Right lobe of liver (tissue), 6 donors: ENCODE results near the gene TTLL6. TPM values are rescaled to one million over a fixed set of nuclear protein-coding genes. Genes with fewer than 3 reads are reported as not detected.

ENCODE experiments used
- ATAC-seq, 4 donors: fragments of 200-7000 bp; cut with Tn5 transposase; one replicate each; pipeline ENCODE4 v1.9.1; 2020; ENCODE audit warnings: mild to moderate bottlenecking in 4 of 4, moderate library complexity in 4 of 4
- DNase-seq, 3 donors: peaks; one replicate each; pipeline ENCODE4 v3.0.0-alpha.2; 2020
- H3K27ac ChIP-seq, 3 donors: fragments of 200-600 bp; one replicate each; pipeline ENCODE4 v1.8.0; 2022
- H3K27me3 ChIP-seq, 2 donors: fragments of 200-600 bp; one replicate each; pipeline ENCODE4 v1.8.0; 2022
- H3K36me3 ChIP-seq, 4 donors: fragments of 200-600 bp; sonication (generic) in 1 of 4; one replicate each; pipeline versions ENCODE4 v1.5.1 to v1.8.0; 2017 to 2022; ENCODE audit warnings: control low read depth in 1 of 4
- H3K4me1 ChIP-seq, 4 donors: fragments of 200-600 bp; sonication (generic) in 1 of 4; one replicate each; pipeline versions ENCODE4 v1.5.1 to v1.8.0; 2017 to 2022; ENCODE audit warnings: control low read depth in 1 of 4
- H3K4me3 ChIP-seq, 3 donors: fragments of 200-600 bp; one replicate each; pipeline ENCODE4 v1.8.0; 2022
- H3K9me3 ChIP-seq, 4 donors: fragments of 200-600 bp; sonication (generic) in 1 of 4; one replicate each; pipeline versions ENCODE4 v1.5.1 to v1.8.0; 2017 to 2022; ENCODE audit warnings: control low read depth in 1 of 4
- POLR2A ChIP-seq: fragments of 450-650 bp; IDR thresholded peaks from one replicate; pipeline ENCODE4 v1.6.1; 2017; ENCODE audit warnings: antibody characterized with exemption, mild to moderate bottlenecking
- WGBS: methylation state at CpG from one replicate; pipeline ENCODE4 v1.1.6; 2018; ENCODE audit warnings: low coverage, low lambda C conversion rate; ENCODE audit not compliant: insufficient coverage; ENCODE audit errors: missing lambda C conversion rate; 5-methylcytosine and 5-hydroxymethylcytosine counted together
- intact Hi-C, 2 donors: fragments of 100-400 bp; cut with DNase I; formaldehyde crosslinking; loops; one replicate each; pipeline versions ENCODE4 v1.11.2 to v1.14.1; 2022
- total RNA-seq, 6 experiments: library from RNA; depleted of rRNA in 2 of 6; stranded (reverse); fragments of >200 nt in 2 of 6; fragmentation: NEBNext Ultra II Directional in 3 of 6; extraction: Animal tissue kit (Norgen Biotek cat#: 25700) in 3 of 6; gene quantifications; one replicate each; pipeline versions ENCODE4 v1.1.0 to v1.2.4, GENCODE V29; 2016 to 2023
- TF ChIP-seq, protein P1 (sequence below), 4 donors: fragments of 200-600 bp in 3 of 4; fragments of 450-650 bp in 1 of 4; IDR thresholded peaks; one replicate each; pipeline versions ENCODE4 v1.5.1 to v1.8.0; 2016 to 2022; ENCODE audit warnings: antibody characterized with exemption in 4 of 4, mild to moderate bottlenecking in 2 of 4
- donor health status: DM: no; HTN: yes; CAD: no.
- donor health status: DM: no; HTN: no; CAD: no.
- donor health status: DM: no; HTN: no; CAD: no.
- donor health status: DM: no; HTN: yes; CAD: no.
- donor health status: DM: no; HTN: yes; CAD: no.

The TTLL6 gene
- total RNA-seq, 6 experiments from 2014 or later = 0.12 TPM; not detected in 5

DNA sequence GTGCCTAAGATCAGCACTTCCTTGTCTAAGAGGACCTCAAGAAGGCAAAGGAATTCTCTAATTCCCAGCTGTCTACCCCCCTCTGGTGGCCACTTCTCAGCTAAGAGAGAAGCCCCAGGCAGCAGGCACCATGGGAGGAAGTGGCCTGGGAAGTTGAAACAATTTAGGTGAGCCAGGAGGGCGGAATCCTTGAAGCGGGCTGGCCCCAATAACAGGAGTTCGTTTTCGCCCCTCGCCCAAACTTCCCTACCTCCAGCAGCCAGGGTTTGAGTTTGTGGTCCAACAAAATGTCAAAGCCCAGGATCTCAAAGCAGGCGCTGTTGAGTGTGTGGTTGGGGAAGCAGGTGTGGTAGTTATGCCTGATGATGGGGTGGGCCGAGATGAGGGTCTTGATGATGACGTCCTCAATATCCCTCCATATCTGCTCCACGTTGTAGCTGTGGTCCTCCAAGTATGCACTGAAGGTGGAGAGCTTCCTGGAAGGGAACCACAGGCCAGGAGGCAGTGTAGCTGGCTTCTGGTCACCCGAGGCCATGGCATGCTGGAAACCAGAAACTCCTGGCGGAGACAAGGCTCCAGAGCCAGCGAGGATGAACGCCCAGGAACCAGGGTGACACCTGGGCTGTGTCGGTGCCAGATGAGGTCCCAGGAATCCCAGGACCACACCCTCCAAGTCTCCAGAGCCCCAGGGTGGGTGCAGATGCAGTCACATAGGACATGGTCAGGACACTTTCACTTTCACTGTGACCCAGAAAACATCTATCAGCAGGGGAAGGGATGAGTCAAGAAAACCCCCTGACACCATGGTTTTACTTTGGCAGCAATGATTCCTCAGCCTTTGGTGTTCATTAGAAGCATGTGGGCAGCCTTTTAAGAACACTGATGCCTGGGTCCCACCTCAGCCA lies 25.6 kb downstream of the TTLL6 start:
- Histone ChIP-seq H3K27ac (no peak overlapping the region), H3K9me3 (no peaks in the 10 kb centered on the region), H3K4me3 (no peak overlapping the region), H3K27me3 (no peaks in the 10 kb centered on the region), H3K4me1 (peaks cover 0 to 18% (median 9%) of the 10 kb centered on the region in 4 donors), H3K36me3 (no peaks in the 10 kb centered on the region)
- ATAC-seq (peak; percentile 50 to 68 (median 63)), DNase-seq (peak; percentile 53 to 67 (median 58))
- intact Hi-C loops = no loop called here
- TF ChIP-seq, protein P1, sequence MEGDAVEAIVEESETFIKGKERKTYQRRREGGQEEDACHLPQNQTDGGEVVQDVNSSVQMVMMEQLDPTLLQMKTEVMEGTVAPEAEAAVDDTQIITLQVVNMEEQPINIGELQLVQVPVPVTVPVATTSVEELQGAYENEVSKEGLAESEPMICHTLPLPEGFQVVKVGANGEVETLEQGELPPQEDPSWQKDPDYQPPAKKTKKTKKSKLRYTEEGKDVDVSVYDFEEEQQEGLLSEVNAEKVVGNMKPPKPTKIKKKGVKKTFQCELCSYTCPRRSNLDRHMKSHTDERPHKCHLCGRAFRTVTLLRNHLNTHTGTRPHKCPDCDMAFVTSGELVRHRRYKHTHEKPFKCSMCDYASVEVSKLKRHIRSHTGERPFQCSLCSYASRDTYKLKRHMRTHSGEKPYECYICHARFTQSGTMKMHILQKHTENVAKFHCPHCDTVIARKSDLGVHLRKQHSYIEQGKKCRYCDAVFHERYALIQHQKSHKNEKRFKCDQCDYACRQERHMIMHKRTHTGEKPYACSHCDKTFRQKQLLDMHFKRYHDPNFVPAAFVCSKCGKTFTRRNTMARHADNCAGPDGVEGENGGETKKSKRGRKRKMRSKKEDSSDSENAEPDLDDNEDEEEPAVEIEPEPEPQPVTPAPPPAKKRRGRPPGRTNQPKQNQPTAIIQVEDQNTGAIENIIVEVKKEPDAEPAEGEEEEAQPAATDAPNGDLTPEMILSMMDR (IDR thresholded peaks at IDR 0.05) = peak; percentile 63 to 76 (median 68)
- no peak for TF ChIP-seq POLR2A
- 55% methylated on average over 4 of the region's 14 CpGs for WGBS

DNA sequence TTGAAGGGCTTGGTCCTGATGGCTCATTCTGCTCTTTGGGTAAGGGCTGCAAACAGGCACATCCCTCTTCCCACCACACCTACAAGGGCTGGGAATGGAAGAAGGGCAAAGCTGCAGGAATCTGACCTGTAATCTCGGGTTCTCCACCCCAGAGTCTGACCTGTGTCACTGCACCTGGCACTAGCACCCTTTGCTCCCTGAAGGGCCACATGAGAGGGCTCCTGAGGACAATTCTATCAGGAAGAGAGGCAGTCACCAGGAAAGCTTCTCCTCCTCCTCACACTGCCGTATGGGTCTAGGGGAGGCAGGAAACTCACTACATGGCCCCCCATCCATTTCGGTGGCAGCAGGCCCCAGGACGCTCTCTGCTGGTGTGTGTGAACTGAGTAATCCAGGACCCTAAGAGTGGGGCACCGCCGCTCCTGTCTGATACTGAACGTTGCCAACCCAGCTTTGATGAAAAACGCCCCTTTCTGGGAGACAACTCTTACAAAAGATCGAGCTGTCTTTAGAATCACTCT lies 26.4 kb downstream of the TTLL6 start:
- TF ChIP-seq POLR2A = no peak
- TF ChIP-seq, protein P1 (IDR thresholded peaks at IDR 0.05) = no peak
- 16% methylated on average over 3 of the region's 9 CpGs for WGBS
- H3K36me3 ChIP-seq = no peaks in the 10 kb centered on the region
- peaks cover 0 to 12% (median 6%) of the 10 kb centered on the region in 4 donors for H3K4me1 ChIP-seq
- H3K27me3 ChIP-seq = no peaks in the 10 kb centered on the region
- intact Hi-C loops = no loop called here
- H3K27ac ChIP-seq = no peak overlapping the region
- H3K4me3 ChIP-seq = no peak overlapping the region
- DNase-seq (no peak), ATAC-seq (peak in 2 of 4 donors; percentile 6)
- H3K9me3 ChIP-seq = no peaks in the 10 kb centered on the region

DNA sequence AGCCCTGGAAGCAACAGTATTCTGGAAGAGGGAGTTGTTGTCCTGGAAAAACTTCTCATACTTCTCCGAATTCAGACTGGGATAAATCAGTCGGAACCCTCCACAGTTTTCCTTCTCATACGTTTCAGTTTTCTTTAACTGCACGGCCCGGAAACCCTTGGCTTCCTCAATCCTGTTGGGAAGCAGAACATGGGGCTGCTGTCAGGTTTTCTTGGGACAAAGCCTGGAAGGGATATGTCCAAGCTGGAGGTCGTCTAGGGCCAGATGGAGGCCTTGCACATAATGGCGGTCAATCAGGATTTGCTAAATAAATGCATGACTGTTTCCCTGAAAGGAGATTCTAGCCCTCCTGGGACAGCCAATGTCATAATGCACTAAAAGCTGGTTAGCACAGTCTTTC lies 29.2 kb downstream of the TTLL6 start:
- Histone ChIP-seq H3K36me3 (no peaks in the 10 kb centered on the region), H3K27me3 (no peaks in the 10 kb centered on the region), H3K4me1 (no peaks in the 10 kb centered on the region), H3K9me3 (no peaks in the 10 kb centered on the region), H3K4me3 (no peak overlapping the region), H3K27ac (no peak overlapping the region)
- intact Hi-C loops = loop anchor here (10.0 kb wide), 3 partner anchors 53 to 113 kb away; partner anchors contain the start of genes HOXB13 (in 1 of the 2), PRAC1 (in 1 of the 2) and PRAC2 (in 1 of the 2)
- TF ChIP-seq, protein P1 (IDR thresholded peaks at IDR 0.05) = no peak
- no peak for TF ChIP-seq POLR2A
- ATAC-seq (no peak), DNase-seq (no peak)
- WGBS = 65% methylated on average over 6 of the region's 7 CpGs

DNA sequence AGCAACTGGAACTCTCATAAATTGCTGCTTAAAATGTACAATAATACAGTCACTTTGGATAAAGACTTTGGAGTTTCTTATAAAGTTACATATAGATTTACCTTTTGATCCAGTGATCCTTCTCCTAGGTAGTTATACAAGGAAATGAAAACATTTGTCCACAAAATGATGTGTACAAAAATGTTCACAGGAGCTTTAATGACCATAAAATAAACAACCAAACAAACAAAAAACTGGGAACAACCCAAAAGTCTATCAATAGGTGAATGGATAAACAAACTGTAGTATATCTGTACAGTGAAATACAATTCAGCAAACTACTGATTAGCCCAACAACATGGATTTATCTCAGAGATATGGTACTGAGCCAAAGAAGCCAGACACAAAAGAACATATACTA lies 37.6 kb downstream of the TTLL6 start:
- no peak for ATAC-seq
- Histone ChIP-seq H3K9me3 (no peaks in the 10 kb centered on the region), H3K27me3 (no peaks in the 10 kb centered on the region)

More for the DNA sequence above, 37.6 kb downstream of the TTLL6 start:
- Histone ChIP-seq H3K4me3 (no peak overlapping the region), H3K4me1 (no peaks in the 10 kb centered on the region), H3K36me3 (no peaks in the 10 kb centered on the region), H3K27ac (no peak overlapping the region)
- no peak for DNase-seq
- TF ChIP-seq POLR2A = no peak
- TF ChIP-seq, protein P1 (IDR thresholded peaks at IDR 0.05) = no peak
- intact Hi-C loops = no loop called here
